GM10266 (cell line): ENCODE data around the gene SLC35B4.

Experiments
- DNase-seq: peaks from one replicate; pipeline ENCODE4 v3.0.0; 2012; ENCODE audit errors: extremely low spot score
- CTCF ChIP-seq: IDR thresholded peaks from 2 replicates; pipeline ENCODE4 v1.5.1; 2012; ENCODE audit warnings: mild to moderate bottlenecking, low read depth; ENCODE audit not compliant: control insufficient read depth, insufficient read depth; ENCODE audit errors: missing control alignments

Gene SLC35B4

GRCh38 chr7:134311807-134312206 lies 4.9 kb downstream of the SLC35B4 start:
- no peak for TF ChIP-seq CTCF
- no peak for DNase-seq

DNA sequence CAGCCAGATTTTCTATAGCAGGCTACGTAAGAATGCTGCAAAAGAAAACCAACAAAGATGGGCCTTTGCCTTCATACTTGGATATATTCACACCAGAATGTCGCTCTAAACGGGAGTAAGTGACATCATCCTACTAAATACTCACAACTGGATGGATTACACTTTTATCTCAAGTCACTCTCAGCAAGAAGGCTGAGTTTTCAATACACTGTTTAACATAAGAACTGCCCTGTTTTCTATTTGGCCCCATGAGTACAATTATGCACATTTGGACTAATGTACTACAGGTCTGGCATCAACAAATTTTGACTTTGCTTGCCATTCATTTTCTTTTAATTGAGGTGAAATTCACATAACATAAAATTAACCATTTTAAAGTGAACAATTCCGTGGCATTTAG lies 8.2 kb downstream of the SLC35B4 start:
- TF ChIP-seq CTCF: no peak
- DNase-seq: no peak

GRCh38 chr7:134307320-134307719 lies 9.4 kb downstream of the SLC35B4 start:
- TF ChIP-seq CTCF: no peak
- DNase-seq: no peak

DNA sequence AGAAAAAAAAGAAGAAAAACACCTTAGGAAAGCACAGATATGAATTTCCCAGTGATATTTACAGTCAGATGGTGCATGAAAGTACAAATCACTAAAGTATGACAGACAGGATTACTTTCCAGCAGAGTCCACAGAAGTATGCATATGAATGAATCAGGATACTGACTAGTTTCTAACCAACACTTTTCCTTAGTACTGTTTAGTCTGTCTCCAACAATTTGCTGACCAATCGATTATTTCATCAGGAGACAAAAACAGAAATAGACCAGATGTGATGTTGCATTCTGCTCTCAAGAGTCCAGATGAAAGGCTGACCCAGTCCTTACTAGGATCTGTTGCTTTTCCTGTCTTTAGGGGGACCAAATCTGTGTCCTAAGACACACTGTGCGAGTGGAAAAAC lies 14.6 kb downstream of the SLC35B4 start:
- DNase-seq: no peak
- TF ChIP-seq CTCF: no peak

DNA sequence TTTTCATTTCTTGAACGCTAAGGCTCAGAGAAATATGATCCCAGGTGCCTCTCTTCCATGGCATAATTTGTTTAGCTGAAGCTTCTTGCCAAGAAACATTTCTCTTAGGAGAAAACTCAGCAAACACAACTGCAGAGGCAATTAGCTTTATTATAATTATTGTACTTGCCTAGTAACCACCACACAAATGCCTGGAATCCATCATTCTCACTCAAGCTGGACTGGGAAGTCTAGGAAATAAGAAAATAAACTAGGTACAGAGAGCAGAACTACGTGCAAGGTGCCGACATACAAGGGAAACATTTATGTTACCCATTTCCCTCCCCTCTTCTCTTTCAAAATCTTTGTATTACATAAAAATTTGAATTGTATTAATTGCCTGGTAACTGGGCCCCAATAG lies 15.1 kb downstream of the SLC35B4 start:
- no peak for TF ChIP-seq CTCF
- DNase-seq: no peak

- no peak for TF ChIP-seq CTCF
- no peak for DNase-seq
Observed at GRCh38 chr7:134300988-134301387, 15.7 kb downstream of the SLC35B4 start.

DNA sequence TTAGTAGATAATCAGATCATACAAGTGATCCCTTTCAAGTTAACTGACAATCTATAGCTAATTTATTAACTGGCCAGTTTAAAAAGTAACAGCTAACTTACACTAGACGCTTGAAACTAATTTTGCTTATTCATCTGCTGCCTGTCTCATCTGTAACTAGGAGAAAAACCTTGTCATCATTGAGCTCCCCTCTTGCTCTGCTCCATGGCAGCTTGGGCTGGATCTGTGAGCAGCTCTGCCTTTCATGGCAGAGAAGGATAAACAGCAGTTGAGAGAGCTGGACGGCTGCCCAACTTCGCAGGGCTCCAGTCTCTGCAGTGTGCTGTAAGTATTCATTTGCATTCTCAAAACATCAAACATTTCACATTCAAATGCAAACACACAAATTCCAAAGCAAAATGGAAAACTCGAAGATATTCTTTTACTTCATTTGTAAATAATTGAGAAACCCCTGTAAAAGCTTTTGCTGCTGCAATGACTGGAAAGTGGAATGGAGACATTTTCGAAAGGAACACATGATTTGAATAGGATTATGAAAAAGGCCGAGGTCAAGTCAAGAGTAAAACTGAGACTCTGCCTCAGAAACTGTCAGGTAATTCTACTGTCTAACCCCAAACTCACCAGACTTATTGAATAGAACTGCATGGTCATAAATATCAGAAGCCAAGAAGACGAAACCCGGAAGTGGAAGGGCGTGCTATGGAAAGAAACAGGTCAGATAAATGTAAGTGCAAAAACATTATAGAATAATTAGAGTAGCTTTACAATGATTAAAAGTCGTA lies 17.6 kb downstream of the SLC35B4 start:
- DNase-seq: no peak
- TF ChIP-seq CTCF: no peak
